Hematopoietic multipotent progenitor cell treated with erythropoietin and hydrocortisone succinate and interleukin-3 and kit ligand, for 4 days (in vitro differentiated cells): ENCODE measurements around the gene LFNG.
A peak's percentile ranks its signal among the peaks of the same experiment; 100 is the strongest.

Source experiments
- DNase-seq: peaks from one replicate; pipeline ENCODE4 v3.0.0-alpha.2; 2015

The LFNG gene, protein sequence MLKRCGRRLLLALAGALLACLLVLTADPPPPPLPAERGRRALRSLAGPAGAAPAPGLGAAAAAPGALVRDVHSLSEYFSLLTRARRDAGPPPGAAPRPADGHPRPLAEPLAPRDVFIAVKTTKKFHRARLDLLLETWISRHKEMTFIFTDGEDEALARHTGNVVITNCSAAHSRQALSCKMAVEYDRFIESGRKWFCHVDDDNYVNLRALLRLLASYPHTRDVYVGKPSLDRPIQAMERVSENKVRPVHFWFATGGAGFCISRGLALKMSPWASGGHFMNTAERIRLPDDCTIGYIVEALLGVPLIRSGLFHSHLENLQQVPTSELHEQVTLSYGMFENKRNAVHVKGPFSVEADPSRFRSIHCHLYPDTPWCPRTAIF

GRCh38 chr7:2519119-2519930 is at the start of gene LFNG:
Gene LFNG (plus strand): TSS chr7:2519774. CDS start chr7:2519862, 88 bp downstream.
- DNase-seq: peak; percentile 96

GRCh38 chr7:2470204-2471021 is 49.2 kb upstream of the LFNG start:
- no peak for DNase-seq

- DNase-seq: no peak
Measured at GRCh38 chr7:2471022-2471329, 48.6 kb upstream of the LFNG start.

- peak; percentile 42 for DNase-seq
Measured at GRCh38 chr7:2471396-2471795, 48.2 kb upstream of the LFNG start.

GRCh38 chr7:2472739-2473138 is 46.8 kb upstream of the LFNG start:
- no peak for DNase-seq

GRCh38 chr7:2473496-2474180 is 45.9 kb upstream of the LFNG start:
- DNase-seq: no peak

- no peak for DNase-seq
Measured at GRCh38 chr7:2474224-2474623, 45.4 kb upstream of the LFNG start.

GRCh38 chr7:2474813-2475677 is 44.5 kb upstream of the LFNG start:
- no peak for DNase-seq

- DNase-seq: no peak
Measured at GRCh38 chr7:2475678-2476015, 43.9 kb upstream of the LFNG start.

- DNase-seq: no peak
Measured at GRCh38 chr7:2476298-2476697, 43.3 kb upstream of the LFNG start, which contains the start of gene GRIFIN. Gene GRIFIN (minus strand): TSS chr7:2476398. CDS start chr7:2476383, 15 bp downstream.

- no peak for DNase-seq
Measured at GRCh38 chr7:2476776-2477446, 42.7 kb upstream of the LFNG start.

- DNase-seq: peak; percentile 90
Measured at GRCh38 chr7:2477447-2478398, 41.9 kb upstream of the LFNG start.

GRCh38 chr7:2478399-2478785 is 41.2 kb upstream of the LFNG start:
- peak; percentile 63 for DNase-seq

DNA sequence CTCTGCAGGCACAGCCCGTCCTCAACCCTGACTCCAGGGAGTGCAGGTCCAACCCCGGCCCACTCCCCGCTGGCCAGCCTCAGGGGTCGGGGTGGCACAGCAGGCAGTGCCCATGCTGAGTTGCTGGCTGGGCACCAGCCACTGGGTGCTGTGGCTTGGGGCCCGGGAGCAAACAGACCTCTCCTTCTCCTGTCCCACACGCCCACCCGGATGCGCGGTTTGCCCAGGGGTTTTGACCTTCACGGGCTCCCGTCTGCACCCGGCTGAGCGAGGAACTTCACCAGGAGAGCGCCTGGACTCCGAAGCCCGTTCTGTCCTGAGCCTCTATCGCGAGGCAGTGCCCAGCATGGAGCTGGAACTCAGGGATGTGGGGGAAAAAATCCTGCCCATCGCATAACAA is 40.8 kb upstream of the LFNG start:
- DNase-seq: no peak

GRCh38 chr7:2479276-2480069 is 40.1 kb upstream of the LFNG start:
- no peak for DNase-seq

DNA sequence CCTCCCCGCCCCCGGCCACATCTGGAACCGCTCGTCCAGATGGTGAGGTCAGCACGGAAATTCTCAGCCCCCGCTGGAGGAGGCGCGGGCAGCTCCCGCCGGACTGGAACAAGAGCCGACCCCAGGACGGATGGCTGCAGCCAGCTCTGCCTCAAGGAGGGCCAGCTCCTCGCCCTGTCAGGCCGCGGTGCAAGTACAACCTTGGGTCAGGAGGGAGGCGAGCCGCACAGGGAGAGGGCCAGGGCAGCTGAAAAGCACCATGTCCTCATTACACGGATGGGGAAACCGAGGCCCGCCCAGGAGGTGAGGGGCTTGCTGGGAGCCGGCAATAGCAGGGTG is 39.5 kb upstream of the LFNG start:
- DNase-seq: no peak

GRCh38 chr7:2481195-2481594 is 38.4 kb upstream of the LFNG start:
- no peak for DNase-seq

GRCh38 chr7:2482725-2483451 is 36.7 kb upstream of the LFNG start:
- DNase-seq: no peak

DNA sequence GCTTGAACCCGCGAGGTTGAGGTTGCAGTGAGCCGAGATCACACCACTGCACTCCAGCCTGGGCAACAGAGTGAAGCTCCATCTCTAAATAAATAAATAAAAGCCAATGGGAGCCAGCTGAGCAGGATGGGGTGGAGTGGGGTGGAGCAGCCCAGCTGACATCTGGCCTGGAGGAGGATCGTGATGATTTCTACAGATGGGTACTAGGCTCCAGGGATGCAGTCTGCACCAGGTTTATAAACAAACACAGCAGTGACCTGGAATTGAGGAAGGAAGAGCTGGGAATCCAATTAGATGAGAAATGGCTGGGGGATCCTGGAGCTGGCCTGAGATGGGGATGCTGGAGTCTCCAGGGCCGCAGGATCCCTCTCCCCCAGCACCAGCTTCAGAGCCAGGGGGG is 36.1 kb upstream of the LFNG start:
- no peak for DNase-seq
